HG03039 (cell line): ENCODE data around the gene AAR2.

Experiments used
- ATAC-seq: cut with Tn5 transposase; IDR thresholded peaks from one replicate; pipeline ENCODE4 v1.9.1; 2021; ENCODE audit warnings: mild to moderate bottlenecking, moderate library complexity; ENCODE audit not compliant: unreplicated experiment

AAR2 gene

DNA sequence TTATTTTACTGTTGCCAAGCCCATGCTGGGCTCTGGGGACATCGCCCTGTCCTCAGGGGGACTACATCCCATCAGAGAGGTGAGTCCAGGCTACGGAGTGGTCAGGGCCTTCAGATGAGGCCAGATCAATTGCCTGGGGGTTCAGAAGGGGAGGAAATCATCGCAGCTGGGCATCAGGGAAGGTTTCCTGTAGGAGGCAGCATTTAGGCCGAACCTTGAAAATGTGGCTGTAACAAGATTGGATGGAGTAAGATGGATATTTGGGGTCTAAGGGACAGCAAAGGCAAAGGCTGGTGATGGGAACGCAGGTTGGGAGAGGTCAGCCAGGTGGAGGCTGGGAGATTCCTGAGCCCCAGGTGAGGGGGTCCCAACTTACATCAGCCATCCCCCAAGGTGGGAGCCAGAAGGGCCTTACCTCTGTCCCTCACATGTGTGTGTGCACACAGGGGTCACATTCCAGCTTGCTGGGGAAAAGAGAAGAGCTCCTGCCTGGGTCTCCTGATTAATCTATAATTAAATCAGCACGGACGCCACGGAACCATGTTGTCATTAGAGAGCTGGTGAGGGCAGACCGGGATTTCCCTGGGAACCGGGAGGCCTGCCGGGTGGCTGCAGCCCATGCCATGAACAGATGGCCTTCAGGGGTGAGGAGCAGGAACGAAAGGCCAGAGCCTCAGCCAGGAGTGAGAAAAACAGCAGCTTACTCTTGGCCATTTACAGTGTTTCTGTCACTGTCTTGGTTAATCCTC, 39.3 kb downstream of the AAR2 start:
- ATAC-seq: no peak

DNA sequence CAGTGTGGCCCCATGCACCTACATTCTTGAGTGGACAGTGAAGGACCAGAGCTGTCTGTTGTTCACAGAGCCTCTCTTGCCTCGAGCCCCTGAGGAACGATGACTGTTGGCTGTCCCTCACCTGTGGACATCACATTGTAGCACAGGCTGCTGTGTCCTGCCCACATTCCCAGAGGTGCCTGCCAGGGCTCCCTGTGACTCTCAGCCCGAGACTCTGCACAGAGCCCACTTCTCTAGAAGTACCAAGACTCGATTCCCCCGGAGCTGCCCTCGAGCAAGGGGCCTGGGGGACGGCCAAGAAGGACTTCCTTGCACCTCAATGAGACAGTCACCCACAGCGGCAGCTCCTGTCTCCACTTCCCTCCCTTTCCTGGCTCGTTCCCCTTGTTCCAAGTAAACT, 41.3 kb downstream of the AAR2 start:
- no peak for ATAC-seq

DNA sequence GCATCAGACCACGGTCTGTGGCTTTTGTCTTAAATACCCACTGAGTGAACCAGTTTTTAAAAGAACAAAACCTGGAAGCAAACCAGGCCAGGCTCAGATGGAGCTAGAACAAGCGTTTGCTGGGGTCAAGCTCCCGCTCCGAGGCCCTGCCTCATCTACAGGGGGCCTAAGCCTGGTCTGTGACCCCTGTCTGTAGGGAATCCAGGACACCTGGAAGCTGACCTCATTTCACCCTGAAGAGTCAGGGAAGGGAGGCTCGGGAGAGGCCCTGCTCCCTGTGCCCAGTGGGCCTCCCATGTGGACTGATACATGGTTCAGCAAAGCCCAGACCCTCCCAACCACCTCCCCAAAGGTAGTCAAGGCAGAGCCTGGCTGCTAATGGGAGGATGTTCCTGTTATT, 43.1 kb downstream of the AAR2 start:
- ATAC-seq: no peak

DNA sequence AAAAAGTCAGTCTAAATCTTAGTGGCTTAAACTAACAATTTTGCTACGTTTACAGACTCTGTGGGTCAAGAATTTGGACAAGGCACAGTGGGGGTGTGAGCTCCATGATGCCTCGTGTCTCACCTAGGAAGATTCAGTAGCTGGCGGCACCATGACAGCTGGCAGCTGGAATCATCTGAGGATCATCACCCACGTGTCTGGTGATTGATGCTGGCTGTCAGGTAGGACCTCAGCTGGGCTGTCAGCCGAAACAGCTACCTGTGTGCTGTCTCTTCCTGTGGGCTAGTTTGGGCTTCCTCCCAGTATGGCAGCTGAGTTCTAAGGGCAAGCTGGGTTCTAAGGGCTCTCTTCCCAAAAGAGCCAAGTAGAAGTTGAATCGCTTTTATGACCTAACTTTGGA, 43.5 kb downstream of the AAR2 start:
- ATAC-seq: no peak

DNA sequence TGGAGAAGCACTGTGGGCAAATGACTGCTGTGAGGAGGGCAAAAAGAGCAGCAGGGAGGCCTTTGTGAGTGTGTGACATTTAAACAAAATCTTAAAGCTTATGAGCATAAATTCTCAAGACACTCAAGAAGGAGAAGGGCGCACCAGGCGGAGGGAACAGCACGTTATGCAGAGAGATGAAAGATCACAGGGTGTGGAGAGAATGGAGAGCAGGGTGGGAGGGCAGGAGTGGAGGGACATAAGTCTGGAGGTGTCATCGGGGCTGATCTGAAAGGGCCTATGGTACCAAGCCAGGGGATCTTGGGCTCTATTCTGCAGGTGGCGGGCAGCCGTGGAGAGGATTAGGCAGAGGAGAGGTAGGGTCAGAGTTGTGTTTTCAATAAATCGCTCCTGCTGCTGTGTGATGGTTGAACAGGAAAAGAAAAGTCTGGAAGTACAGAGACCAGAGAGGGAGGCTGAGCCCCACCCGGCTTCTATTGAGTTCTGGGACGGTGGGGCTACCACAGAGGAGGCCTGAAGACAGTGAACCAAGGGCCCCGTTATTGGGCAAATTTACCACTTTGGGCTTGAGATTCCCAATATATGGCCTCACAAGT, 45.6 kb downstream of the AAR2 start:
- no peak for ATAC-seq

DNA sequence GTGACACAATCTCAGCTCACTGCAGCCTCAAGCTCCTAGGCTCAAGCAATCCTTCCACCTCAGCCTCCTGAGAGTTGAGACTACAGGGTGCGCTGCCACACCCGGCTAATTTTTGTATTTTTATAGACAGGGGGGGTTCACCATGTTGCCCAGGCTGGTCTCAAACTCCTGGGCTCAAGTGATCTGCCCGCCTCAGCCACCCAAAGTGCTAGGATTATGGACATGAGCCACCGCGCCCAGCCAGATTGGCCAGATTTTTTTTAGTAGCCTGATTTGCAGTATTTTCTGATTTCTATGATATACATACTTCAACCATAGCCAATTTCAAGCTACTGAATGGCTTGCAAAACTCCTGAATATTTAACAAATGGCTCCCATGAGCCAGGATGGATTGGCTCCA, 48.5 kb downstream of the AAR2 start:
- ATAC-seq: no peak

DNA sequence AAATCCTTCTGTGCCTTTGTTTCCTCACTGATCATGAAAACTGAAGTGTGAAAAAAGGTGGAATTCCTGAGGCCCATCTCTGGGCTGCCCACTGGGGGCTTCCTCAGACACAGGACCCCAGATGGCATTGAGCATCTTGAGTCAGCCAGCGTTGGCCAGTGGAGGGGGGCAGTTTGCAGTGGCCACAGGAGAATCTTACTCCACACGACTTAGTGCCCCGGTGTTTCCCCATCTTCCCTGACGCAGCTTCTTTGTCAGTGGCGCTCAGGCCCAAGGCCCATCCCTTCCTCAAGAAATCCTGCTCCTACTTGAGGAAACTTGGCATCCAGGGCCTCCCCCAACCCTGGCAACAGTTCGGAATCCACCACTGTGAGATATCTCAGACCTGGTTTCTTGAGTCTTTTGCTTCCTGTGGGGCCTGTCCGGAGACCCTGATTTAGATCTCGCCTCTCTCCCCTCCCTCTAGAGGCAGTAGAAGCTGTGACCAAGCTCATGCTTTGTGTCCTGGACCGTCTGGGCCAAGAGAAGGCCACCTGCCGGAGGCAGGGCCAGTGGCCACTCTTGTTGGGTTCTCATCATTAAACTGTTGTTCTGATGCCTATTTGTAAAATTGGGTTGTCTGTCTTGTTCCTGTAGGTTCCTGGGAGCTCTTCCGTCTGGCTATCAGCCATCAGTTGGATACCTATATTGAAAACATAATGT, 49.6 kb downstream of the AAR2 start:
- ATAC-seq: no peak

DNA sequence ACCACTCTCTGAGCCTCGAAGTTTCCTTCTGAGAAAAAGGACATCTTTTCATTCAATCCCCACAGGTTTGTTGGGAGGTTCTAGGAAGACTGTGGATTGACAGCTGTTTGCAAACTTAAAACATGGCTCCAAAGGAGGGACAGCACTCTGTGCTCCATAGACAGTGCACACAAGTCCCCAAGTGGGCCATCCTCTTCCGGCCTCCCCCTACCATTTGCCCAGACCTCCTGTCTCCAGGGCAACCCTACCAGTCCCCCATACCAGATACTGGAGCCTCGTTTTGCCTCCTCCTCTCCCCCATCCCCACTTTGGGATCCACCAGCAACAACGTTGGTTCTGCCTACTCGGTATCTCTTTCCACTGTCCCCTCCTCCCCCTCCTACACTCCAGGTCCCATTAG, 61.4 kb downstream of the AAR2 start:
- no peak for ATAC-seq

DNA sequence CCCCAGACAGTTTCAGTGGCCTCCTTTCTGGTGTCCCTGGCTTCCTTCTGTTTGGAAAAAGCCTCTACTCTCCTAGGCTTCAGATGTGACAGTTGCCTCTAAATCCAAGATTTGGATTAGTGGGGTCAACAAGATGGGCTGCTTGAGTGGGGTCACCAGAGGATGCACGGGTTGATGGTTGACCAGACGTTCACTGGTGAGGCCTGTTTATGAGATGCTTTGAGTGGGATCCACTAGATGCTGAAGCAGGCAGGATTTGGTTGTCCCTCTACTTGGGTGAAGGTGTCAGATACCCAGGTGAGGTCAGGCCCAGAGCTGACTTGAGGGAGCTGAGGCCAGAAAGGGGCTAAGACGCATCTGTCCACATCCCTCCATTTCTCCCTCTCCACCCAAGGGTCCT, 61.8 kb downstream of the AAR2 start:
- ATAC-seq: no peak

DNA sequence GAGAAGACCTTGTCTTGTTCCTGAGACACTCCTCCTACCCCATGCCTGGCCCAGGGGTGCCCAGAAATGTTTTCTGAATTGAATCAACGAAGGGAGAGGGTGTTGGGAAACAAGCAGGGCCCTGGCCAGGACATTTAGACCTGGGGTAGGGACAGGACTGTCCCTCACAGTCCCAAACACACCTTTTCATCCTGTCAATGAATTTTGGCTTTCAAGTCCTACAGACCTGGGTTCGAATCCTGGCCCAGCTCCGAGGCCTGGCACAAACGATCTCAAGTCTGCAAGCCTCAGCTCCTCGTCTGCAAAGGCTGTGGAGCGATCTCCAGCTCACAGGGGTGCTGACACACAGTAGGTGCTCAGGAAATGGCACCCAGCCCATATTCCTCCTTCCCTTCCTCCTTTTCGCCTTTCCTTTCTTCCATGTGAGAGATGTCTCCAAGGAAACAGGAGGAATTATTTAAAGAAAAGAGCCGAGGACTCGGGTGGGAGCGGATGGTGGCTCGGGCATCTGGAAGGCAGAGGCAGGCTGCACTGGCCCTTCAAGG, 62.6 kb downstream of the AAR2 start:
- ATAC-seq: no peak

DNA sequence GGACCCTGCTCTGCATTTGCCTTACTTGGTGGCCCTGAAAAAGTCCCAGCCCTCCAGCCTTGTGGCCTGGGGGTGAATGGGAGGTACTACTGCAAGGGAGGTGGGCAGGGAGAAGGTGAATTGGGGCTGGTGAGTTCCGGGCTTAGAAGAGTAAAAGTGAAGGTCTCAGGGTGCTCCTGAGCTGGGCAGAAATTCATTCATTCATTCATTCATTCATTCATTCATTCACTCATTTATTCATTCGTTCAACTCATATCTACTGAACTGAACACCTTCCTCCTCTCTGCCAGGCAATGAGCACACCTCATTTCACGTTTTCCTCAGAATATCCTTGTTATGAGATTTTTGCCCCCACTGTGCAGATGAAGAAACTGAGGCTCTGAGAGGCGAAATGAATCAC, 63.2 kb downstream of the AAR2 start:
- ATAC-seq: no peak

DNA sequence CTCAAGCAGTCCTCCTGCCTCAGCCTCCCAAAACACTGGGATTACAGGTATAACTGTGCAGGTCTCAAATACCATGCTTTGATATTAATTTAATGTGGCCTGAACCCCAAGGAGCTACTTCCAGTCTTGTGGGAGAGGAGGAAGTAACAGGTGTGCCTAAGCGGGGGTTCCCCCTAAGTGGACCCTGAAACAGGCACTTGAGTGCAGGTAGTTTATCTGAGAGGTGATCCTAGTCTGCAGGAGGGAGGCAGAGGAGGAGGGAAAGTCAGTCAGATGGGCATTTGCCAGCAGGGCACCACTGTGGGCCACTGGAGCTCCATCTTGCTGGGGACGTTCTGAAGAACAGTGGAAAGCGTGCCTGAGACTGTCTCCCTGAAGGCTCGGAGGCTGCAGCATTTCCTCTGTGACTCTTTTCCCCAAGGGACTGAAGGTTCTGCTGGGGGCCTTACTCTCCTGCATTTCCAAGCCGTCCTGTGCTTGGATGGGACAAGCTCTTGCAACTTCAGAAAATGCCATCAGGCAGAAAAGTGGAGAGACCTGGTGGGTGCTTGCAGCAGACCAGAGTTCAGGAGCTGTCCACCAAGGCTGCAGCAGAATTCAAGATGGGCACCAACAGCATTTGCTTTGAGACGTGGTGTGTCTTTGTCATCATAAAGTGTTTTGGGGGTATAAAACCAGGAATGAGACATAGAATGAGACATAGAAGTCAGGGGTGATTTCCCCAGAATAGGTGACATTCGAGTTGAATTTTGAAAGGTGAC, 65.3 kb downstream of the AAR2 start:
- ATAC-seq: no peak

DNA sequence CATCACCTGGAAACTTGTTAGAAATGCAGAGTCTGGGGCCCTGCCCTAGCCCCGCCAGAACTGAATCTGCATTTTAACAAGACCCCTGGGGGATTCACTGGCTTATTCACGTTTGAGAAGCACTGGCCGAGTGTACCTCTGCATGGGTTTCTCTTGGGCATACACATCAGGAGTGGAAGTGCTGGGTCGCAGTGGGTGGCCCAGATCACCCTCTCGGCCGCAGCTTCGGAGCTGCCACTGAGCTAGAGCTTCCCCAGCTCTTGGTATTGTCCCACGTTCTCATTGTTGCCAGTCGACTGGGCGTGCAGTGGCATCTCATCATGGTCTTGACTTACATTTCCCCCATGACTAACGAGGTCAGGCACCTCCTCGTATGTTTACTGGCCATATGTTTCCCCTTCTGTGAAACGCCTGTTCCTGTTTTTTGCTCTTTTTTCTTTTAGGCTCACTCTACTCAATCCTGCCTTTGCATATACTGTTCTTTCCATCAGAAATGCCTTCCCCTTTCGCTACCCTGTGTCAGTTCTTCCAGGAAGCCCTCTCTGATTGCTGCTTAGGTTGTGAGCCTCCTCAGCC, 66.8 kb downstream of the AAR2 start:
- no peak for ATAC-seq

DNA sequence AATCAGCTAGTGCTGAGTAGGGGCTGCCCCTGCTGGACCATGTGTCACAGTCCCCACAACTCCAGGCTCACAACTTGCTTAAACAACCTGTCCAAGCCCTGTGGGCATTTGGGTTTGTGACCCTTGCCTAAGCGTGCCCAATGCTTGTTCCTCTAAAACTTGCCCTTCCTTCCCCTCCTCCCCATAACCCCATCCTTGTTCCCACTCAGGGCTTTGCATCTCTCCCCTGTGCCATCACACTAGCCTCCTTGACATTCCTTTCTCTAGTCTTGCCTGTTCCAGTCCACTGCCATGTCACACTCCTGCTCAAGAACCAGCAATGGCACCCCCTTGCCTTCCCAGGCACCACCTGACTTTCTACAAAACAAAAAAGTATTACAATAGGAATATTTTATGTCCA, 67.6 kb downstream of the AAR2 start:
- ATAC-seq: no peak

DNA sequence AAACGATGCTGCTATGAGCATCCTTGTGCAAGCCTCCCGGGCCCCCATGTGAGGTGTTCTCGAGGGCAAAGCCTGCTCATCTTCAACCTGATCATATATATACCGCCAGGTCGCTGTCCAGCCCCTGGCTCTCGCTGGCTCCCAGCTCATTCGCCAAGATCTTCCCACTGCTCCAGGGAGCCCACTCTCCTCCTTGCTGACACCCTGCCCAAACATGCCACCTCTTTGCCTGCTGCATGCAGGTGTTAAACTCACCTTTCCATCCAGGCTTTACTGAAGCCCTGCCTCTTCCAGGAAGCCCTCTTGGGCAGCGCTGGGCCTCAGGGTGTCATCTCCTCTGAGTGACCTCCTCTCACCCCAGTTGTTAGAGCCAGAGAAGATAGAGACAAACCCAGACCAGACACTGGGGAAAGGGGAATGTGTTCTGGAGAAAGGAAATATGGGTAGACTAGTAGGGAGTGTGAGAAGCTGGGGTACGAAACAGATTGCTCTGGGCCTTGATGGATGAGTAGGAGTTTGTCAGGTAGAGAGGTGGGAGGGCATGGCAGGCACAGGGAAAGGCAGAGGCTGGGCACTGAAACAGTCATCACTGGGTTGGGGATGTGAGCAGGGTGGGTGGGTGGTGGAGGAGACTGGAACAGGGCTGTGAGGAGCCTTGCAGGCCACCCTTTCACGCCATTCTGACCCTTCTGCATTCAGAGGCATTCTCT, 68.7 kb downstream of the AAR2 start:
- ATAC-seq: no peak

DNA sequence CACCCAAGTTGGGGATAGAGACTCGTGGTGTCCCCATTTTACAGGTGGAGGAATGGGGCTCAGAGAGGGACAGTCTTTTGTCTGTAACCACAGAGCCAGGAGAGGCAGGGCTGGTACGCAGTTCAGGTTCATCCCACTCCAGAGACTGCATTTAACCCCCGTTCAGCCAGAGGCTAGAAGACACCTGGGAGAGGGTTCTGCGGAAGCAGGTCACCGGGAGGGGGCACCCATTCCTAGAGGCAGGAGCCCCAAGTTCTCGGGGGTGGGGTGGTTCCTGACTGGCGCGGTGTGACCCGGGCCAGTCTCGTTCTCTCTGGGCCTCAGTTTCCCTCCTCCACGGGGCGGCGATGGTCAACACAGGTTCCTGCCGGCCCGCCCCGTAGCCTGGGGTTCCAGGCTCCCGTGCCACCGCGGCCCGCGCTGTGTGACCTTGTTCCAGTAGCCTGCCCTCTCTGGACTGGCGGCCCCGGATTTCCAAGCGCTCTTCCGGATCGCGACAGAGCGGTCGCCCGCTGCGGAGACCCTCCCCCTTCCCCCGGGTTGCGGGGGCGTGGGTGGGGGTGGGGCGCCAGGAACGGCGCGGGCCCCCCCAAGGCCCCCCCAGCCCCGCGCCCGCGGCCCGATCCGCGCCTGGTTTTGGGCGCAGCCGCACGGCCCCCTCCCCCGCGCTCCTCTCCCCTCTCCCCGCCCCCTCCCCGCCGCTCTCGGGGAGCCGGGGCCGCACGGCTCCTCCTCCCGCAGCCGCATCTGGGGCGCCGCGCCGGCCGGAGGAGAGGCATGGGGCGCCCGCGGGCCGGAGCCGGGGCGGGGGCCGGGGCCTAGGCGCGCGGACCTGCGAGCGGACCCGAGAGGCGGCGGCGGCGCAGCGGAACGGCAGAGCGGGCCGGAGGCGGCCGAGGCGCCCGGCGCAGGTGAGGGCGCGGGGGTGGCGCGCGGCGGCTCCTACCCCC, 69.6 kb downstream of the AAR2 start, which contains the start of gene DLGAP4:
TSS of gene DLGAP4 (plus strand) at position 738 of the 950 bp plus-strand sequence. CDS start 125,379 bp downstream, outside the sequence.
- no peak for ATAC-seq
